Stomach (tissue), 4 donors: Measurements from ENCODE around the gene FAM13C.

Experiments used
- CTCF ChIP-seq, 7 experiments: fragments of 450-650 bp in 4 of 7; fragments of 200-600 bp in 3 of 7; sonication (generic) in 3 of 7; IDR thresholded peaks; one replicate each; pipeline ENCODE4 v1.5.1; 2016 to 2019; ENCODE audit warnings: antibody characterized with exemption in 7 of 7, control low read depth in 2 of 7, mild to moderate bottlenecking in 1 of 7
- EP300 ChIP-seq: sonication (generic); formaldehyde crosslinking; IDR thresholded peaks from one replicate; pipeline ENCODE4 v1.6.1; 2017; ENCODE audit warnings: antibody characterized with exemption
- POLR2A ChIP-seq, 4 donors: fragments of 450-650 bp; IDR thresholded peaks; one replicate each; pipeline ENCODE4 v1.6.1; 2016; ENCODE audit warnings: antibody characterized with exemption in 4 of 4, control low read depth in 2 of 4, mild to moderate bottlenecking in 1 of 4, moderate library complexity in 1 of 4

DNA sequence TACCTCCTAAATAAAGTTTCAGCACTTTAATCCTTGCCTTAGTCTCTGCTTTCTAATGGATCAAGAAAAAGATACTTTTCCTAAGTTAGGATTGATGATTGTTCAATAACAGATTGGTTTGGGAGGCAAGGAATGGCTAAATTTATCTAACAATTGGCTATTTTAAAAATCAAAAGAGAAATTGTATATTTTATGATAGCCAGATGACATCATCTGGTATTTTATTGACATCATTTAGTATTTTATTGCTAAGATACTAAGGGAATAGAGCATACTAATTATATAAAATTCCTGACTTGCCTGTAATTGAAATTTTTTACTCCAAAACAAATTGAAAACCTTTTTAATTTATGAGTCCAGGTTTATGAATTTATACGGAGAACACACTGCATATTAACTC is 19.3 kb upstream of the FAM13C start:
- TF ChIP-seq CTCF (IDR thresholded peaks at IDR 0.05) (no peak), POLR2A (IDR thresholded peaks at IDR 0.05) (no peak), EP300 (no peak)
